NB4 (cell line): ENCODE measurements around the gene ARRDC5.

ENCODE experiments used
- CTCF ChIP-seq: IDR thresholded peaks from one replicate; pipeline ENCODE4 v1.5.1; 2012; ENCODE audit warnings: low read depth, low read length
- POLR2A ChIP-seq: IDR thresholded peaks from 2 replicates; pipeline ENCODE4 v1.6.1; 2011; ENCODE audit warnings: mild to moderate bottlenecking; ENCODE audit not compliant: insufficient read length; ENCODE audit errors: extremely low read depth

GRCh38 chr19:4847190-4847973 lies 55.3 kb downstream of the ARRDC5 start:
- TF ChIP-seq POLR2A (no peak), CTCF (no peak)
